Right renal pelvis (tissue), 4 donors: ENCODE results near the gene LRWD1. TPM values are rescaled to one million over a fixed set of nuclear protein-coding genes. Genes with fewer than 3 reads are reported as not detected.
A peak's percentile ranks its signal among the peaks of the same experiment; 100 is the strongest.
"Not testable (repeated sequence)": the region's sequence is repeated elsewhere in the genome, so short reads cannot be mapped to it uniquely, and the experiment has no call there.

Experiments
- DNase-seq, 4 donors: peaks; one replicate each; pipeline ENCODE4 v3.0.0-alpha.2; 2013; ENCODE audit warnings: low read depth in 4 of 4, low spot score in 3 of 4, missing footprints in 1 of 4
- polyA plus RNA-seq, 4 donors: library from polyadenylated mRNA; unstranded; fragments of 120-200 nt; gene quantifications; one replicate each; pipeline ENCODE4 v1.2.1, GENCODE V29; 2013; ENCODE audit not compliant: insufficient read length in 4 of 4

LRWD1 gene
- polyA plus RNA-seq, 4 donors: 17.9 to 23.8 (median 20.8) TPM

DNA sequence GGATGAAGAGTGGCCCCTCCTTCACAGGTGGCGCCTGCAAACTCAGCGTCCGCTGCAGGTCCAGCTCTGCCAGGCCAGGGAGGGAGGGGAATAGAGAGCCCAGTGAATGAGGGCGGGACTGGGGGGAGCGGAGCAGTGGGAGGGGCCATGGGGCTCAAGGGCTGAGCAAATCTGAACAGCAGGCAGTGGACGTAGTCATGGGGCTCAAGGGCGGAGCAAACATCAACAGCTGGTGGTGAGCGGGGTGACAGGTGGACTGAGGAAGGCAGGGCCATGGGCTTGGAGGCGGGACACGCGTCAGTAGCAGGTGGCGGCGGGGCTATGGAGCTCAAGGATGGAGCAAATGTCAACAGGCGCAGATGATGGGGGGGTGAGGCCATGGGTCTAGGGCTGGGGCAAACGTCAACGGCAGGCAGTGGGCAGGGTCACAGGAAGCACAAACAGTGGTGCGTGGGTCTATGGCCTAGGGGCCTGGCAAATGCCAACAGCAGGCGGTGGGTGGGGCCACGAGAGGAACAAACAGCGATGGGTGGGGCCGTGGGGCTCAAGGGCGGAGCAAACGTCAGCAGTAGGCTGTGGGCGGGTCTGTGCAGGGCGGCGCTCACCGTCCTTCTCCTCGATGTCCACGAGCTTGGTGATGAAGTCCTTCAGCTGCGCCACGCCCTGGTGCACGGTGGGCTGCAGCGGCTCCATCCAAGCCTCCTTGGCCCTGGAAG lies 28.6 kb downstream of the LRWD1 start:
- DNase-seq: not testable (repeated sequence)

DNA sequence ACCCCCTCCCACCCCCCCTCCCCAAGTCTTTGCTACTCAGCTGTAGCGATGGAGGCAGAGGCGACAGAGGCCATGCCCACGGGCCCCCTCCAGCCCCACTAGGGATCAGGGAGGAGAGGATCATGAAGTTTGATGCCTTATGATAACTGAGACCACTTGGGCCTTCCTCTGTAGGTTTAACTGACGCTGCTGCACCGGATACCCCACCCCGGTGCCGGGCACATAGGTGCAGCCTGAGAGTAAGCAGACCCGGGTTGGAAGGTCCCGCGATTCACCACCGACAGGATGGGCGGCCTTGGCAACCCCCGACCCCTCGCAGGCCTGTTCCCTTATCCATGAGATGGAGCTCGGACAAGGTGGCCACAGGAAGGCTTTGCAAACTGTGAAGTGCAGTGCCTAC lies 29.2 kb downstream of the LRWD1 start:
- not testable (repeated sequence) for DNase-seq

DNA sequence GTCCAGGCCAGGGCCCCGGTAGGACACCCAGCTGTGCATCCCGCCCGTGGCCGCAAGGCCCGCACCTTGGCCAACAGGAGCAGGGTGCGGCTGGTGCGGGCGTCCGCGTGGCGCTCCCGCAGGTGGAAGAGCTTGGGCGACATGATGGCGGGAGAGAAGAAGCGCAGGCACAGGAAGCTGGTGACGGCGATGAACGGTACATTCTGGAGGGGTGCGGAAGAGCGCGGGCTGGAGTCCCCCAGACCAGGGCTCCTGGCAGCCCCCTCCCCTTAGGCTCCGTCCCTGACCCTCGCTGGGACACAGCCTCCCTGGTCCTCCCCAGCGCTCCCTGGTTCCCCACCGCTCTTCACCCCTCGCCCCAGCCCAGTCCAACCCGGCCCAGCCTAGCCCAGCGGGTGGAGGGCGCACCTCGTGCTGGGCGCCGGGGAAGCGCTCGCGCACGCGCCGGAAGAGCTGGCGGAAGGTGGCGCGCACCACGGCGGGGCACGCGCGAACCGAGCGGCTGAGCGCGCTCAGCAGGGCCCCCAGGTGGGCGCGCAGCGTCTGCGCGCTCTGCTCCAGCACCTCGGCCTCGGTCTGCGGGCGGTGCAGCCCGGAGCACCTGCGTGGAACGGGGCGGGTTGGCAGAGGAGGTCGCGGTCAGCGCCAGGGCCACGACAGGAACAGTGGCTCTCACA lies 29.8 kb downstream of the LRWD1 start:
- DNase-seq: not testable (repeated sequence)

DNA sequence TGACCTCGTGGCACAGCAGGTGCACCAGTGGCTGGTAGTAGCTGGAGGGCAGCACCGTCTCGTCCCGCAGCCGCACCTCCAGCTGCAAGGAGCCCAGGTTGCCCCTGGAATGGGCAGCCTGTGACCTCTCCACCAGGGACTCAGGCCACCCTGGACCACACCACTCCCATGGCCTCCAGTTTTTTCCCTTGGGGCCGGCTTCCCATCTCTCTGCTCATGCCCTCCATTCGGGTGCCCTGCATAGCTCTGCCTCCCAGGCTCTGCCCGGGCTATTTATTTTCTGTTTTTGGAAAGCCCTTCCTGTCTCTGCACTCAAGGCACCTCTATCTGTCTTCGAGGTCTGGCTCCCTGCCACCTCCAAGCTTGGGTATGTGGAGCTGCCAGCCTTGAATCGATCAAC lies 32.1 kb downstream of the LRWD1 start:
- not testable (repeated sequence) for DNase-seq

DNA sequence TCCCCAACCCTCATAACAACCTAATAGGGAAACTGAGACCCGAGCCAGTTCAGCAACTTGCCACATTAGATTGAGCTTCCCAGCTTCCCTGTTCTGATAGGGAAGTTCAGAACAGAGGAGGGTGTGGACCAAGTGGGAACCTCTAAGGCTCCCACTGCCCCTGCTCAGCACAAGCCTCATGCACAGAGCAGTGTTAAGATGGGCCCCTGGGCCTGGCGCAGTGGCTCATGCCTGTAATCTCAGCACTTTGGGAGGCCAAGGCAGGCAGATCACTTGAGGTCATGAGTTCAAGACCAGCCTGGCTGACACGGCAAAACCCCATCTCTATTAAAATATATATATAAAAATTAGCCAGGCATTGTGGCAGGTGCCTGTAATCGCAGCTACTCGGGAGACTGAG lies 32.5 kb downstream of the LRWD1 start:
- not testable (repeated sequence) for DNase-seq

DNA sequence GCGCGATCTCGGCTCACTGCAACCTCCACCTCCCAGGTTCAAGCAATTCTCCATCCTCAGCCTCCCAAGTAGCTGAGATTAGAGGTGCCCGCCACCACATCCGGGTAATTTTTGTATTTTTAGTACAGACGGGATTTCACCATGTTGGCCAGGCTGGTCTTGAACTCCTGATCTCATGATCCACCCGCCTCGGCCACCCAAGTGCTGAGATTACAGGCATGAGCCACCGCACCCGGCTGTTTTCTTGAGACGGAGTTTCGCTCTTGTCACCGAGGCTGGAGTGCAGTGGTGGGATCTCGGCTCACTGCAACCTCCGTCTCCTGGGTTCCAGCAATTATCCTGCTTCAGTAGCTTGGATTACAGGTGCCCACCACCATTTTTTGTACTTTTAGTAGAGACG lies 33.5 kb downstream of the LRWD1 start:
- not testable (repeated sequence) for DNase-seq

DNA sequence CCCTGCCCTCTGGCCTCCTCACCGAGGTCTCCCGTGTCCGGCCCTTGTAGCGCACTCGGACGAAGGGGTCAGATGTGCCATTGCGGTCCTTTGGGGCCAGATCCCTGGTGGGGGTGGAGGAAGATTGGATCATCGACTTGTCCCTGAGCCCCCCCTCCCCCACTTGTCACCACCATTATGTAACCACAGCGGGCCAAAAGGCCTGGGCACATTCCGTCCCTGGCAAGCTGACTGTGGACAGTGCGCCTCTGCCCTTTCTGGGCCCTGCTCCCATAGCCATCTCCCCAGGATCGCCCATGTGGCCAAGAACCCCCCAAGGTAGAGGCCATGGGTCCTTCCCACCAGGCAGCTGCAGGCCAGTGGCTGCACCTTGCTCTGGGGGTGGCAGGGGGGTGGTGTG lies 38.4 kb downstream of the LRWD1 start:
- DNase-seq: not testable (repeated sequence)

DNA sequence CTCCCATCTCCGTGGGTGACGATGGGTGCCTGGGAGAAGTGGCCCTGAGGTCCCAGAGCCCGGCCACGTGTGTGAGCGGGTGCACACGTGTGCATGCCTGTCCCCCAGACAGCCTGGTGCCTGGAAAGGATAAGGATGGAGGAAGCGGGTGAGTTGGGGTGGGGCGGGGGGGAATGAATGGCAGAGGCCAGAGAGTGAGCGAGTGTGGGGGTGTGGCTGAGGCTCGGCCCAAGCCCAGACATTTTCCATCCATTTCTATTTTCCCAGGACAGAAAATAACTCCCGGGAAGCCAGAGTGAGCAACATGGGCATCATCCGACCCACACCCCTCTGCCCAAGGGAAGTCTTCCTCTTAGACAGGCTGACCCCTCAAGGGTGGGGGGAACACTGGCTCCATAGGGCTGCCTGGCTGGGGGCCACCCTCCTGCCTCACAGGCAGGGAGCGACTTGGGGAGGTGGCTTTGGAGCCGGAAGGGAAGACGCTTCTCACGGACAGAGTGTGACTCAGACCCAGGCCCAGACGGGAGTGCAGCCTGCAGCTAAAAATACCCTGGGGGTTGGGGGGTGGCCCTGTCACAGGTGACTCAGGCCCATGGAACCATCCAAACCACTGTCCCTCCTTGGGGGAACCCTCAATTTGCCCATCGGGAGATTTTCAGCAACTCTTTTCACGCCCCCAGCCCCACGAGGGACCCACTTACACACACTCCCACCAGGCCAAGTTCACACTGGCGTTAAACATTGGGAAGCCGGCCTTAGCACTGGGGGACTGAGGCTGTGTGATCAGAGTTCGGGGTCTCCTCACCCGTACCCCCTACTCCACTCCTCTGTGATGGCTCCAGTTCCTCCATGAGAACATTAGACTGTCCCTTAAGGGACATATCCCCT lies 40.8 kb downstream of the LRWD1 start:
- DNase-seq: not testable (repeated sequence)

DNA sequence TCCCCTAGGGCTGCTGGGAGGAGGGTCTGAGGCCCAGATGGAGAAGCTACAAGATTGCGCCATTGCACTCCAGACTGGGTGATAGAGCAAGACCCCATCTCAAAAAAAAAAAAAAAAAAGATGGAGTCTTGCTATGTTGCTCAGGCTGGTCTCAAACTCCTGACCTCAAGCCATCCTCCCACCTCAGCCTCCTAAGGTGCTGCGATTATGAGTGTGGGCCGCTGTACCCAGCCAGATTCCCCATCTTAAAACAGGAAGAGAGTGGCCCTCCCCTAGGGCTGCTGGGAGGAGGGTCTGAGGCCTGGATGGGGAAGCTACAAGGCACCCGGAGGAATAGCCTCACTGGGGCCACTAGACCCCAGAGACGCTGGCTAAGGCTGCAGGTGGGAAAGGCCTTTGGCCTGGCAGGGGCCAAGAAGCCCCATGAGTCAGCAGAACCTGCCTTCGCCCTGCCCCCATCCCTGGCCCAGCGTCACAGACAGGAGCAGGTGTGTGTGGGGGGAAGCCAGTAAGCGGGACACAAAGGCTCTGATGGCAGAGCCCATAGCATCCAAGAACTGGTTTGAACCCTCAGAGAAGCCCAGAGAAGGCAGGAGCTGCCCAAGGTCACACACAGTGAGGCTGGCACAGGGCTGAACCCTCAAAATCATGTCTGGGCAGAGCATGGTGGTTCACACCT lies 42.8 kb downstream of the LRWD1 start:
- not testable (repeated sequence) for DNase-seq

DNA sequence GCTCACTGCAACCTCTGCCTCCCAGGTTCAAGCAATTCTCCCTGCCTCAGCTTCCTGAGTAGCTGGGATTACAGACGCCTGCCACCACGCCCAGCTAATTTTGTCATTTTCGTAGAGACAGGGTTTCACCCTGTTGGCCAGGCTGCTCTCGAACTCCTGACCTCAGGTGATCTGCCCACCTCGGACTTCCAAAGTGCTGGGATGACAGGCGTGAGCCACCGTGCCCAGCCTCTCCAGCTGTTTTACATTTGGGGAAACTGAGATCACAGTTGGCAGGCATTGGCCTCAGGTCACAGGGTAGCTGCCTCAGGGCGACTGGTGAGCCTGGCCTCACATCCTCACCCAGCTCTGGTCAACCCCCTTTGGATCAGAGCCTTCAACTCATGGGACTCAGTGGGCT lies 45.8 kb downstream of the LRWD1 start:
- not testable (repeated sequence) for DNase-seq

DNA sequence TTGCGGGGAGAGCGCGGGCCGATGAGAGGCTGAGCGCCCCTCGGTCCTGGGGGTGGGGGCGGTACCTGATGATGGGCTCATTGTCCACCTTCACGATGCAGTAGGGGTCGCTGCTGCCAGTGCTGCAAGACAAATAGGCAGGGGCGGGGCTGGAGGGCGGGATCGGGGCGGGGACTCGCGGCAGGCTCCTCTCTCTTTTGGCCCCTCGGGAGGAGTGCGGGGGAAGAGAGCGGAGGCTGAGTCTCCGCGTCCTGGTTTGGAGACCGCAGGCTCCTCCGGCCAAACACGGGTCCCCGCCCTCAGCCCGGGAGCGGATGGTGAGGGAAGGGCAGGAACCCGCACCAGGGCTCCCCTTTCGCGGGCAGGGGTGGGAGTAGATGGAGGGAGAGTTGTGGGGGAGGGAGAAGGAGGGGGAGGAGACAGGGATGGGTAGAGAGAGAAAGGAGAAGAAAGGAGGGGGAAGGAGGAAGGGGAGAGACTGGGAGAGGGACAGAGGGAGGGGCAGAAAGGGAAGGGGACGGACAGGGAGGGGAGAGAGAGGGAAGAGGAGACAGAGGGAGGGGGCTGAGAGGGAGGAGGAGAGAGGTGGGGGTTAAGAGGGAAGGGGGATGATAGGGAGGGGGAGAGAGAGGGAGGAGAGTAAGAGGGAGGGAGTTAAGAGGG lies 47.2 kb downstream of the LRWD1 start:
- not testable (repeated sequence) for DNase-seq

DNA sequence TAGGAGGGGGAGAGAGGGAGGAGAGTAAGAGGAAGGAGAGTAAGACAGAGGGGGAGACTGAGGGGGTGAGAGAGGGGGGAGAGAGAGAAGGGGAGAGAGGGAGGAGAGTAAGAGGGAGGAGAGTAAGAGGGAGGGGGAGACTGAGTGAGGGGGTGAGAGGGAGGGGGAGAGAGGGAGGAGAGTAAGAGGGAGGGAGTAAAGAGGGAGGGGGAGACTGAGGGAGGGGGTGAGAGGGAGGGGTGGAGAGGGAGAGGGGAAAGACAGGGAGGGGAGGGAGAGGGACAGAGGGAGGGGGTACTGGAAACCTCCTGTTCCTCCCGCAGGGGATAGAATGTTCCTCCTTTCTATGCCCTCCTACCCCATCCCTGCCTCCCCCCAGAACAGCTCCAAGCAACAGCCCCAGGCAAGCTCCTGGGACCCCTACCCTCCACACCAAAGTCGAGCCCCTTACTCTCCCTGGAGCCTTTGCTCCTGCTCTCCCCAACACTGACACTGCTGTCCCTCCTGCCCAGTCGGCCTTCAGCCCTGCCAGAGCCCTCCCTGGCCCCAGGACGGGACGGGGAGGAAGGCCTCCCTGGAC lies 47.9 kb downstream of the LRWD1 start:
- peak; percentile 62 to 93 (median 88) for DNase-seq

DNA sequence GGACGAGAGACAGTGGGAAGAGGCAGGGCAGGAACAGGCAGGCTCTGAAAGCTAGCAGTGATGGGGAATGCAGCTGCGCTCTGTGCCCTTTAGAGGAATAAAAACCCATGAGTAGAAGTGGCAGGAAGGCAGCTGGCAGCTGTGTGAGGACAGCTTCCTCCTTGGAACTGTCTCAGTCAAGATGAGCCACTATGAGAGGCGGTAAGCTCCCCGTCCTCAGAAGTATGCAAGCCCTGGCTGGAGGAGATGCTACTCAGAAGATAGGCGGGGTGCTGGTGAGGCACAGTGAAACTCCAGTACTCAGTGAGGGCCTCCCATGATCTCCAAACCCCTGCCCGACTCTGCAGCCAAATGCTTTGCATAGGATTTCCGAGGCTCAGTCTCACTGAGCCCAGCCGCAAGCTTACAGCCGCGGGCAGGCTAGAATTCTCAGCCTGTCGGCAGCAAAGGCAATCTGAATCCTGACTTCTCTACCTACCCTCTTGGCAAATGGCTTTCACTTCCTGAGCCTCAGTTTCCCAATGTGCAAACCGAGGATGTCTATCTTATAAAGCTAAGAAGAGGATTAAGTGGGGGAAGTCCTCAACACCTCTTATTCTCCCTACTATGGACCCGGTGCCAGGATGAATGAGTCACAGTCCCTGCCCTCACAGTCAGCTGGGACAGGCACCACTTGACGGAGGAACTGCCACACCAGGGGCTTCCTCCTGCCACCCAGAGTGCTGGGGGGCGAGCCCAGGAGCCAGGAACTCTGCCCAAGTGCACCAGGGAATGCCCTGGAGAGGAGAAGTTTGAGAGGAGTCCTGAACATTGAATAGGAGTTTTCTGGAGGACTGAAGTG lies 50.3 kb downstream of the LRWD1 start:
- not testable (repeated sequence) for DNase-seq

DNA sequence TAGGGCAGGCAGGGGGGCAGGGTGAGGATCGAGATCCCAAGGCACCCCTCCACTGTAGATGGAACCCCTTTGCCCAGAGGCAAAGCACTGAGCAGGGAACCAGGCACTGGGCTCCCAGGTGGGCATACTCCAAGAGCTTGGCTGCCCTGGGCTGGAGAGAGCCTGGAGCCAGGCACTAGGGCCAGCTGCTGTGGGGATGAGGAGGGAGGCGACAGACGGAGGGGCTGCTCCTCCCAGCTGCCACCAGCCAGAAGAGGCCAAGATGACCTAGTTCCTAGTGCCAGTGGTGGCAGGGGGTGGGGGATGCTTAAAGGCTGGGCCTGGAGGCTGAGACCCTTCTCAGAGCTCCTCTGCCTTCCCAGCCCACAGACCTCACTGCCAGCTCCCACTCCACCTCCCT lies 51.1 kb downstream of the LRWD1 start:
- DNase-seq: not testable (repeated sequence)

DNA sequence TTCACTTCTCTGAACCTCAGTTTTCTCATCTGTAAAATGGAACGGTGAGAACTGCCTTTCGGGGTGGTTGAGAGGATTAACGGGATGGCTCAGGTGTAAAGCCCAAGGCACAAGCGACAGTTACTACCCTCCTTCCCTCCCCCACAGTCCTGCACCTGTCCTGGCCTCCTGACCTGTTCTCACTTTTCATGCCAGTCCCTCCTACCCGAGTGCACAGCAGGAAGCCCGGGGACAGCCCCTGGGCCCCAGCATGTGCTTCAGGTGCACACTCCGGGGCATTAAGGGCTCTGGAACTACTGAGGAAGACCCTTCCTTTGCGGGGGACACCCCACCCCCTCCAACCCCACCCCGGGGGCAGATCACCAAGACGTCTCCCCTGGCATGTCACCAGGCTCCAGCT lies 52.2 kb downstream of the LRWD1 start:
- DNase-seq: not testable (repeated sequence)

DNA sequence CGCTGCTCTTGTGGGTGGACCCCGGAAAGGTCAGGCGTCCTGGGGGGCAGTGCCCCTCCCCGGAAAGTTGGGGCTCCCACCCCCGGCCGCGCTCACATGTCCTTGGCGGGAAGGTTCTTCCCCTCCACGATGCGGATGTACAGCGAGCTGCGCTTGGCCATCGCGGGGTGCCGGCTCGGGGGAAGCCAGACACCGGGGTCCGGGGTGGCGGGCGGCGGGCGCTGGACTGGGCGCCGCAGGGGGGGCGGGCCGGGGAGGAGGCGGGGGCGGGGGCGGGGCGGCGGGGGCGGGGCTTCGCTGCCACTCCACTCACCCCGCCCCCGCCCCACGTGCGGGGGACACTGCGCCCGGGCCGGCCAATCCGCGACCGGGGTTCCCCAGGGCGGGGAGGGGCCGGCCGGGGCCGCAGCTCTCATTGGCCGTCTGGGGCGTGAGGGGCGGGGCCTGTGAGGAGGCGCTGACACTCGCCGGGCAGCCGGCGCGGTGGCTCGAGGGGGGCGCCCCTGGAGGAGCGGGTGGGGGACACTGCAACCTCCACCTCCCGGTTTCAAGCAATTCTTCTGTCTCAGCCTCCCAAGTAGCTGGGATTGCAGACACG lies 52.9 kb downstream of the LRWD1 start, which contains the start of gene RASA4B:
Gene RASA4B (minus strand): TSS at position 228 of the 598 bp plus-strand sequence. CDS start 67 bp downstream, at position 161.
- DNase-seq: not testable (repeated sequence)

DNA sequence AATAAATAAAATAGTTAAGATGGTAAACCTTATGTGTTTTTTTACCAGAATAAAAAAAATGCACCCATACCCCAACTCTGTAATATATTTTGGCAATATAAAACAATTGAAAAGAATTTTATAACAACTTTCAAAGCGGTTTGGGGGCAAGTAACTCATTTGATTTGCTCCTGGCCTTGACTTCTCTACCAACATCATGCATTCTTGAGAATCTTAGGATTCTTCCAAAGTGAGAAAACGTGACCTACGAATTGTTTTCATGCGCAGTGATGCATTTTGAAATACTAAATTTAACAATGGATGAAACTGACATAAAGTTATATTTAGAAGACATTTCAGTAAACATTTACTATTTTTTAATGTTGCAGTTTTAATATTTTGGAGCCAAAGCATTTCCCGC lies 56.0 kb downstream of the LRWD1 start:
- not testable (repeated sequence) for DNase-seq
